ENCODE data around the gene TUSC7.

TUSC7 gene

GRCh38 chr3:116709479-116709878 lies at the start of gene TUSC7:
Gene TUSC7 (plus strand): TSS chr3:116709779.
- DNase-seq (ENCODE audit: low spot score) = no peak

DNA sequence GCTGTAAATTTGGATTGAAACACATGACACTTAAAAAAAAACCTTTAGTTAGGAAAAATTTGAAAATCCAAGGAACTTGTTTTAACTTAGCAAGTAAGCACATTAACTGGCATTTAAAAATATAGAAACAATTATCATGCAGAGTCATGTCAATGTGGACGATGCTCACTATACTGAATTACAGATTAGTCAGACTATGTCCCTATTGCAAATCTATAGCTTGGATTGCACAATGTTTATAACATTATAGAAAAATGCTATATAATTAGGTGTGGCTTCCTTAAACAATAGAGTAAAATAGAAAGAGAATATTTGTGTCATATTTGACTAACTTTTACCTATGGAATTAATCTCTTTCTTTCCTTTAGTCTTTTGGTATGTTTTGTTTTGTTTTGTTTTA lies 48.4 kb upstream of the TUSC7 start:
- DNase-seq (ENCODE audit: low spot score) = no peak

DNA sequence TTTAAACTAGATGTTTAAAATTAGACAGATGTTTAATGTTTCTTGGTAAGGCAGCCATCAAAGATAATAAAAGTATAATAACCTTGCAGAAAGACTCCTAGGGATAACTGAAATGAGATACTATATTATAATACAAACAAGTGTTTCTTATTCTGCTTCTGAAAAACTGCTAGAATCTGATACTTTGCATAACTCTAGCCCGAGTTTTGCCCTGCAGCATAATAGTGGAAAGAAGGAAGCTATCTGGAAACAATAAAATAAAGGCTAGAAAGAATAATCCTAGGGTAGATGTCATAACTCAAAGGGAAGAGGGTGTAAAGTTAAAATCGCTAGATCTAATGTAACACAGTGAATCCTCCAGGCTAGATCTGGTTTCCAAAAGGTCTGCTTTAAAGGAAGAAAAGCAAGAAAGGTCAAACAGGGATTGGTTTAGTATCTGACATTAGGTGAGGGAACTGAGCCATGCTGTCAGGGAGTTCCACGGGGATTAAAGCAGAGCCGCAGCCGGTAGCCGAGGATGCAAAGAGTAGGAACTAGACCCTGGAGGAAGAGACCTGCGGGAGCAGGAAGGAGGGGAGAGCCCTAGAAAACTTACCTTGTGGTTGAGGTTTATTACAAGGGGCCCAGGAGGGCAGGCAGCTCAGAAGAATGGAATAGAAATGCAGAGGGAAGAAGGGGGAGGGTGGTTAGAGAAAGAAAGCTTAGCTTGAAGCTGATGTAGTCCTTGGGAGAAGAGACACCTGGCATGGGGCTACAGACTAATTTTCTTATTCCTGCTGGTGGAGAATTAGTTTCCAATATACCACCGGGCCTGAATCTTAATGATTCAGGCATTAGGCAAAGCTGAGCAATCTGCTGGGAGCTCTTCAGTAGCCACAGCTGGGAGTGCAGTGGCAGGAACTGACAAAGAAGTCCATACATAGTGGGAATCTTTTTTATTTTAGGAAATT lies 46.1 kb upstream of the TUSC7 start:
- no peak for DNase-seq (ENCODE audit: low spot score)

DNA sequence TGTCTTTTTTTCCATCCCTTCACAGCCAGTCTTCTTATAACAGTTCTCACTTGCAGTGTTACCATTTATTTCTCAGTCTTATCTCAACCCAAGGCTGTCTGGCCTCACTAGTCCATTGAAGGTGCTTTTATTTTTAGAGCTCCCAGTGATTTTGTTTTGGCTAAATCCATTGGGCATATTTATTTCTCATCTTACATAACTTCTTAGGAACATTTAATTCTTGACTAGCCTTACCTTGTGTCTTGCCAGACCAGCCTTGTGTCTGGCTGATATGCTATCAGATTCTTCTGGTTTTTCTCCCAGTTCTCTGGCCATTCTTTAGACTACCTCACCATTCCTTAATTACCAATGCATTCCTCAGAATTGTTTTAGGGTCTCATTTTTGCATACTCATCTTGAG lies 42.3 kb upstream of the TUSC7 start:
- DNase-seq (ENCODE audit: low spot score) = no peak

GRCh38 chr3:116667791-116668190 lies 41.8 kb upstream of the TUSC7 start:
- DNase-seq (ENCODE audit: low spot score) = no peak

DNA sequence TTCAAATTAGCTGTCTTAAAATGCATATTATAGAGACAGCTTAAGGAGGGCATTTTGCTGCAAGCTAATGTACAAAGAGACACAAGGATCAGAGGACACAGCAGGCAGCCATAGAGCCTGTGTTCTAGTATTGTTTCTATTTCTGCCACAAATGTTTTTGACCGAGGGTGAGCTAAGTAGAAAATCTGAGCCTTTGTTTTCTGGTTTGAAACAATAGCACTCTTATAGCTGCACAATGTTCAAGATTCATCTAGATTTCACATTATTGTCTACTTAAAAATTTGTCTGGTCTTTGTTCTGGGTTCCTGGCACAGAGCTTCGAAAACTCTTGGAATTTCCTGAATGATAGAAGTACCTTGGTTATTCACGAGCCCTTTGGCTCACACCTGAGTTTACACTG lies 40.0 kb upstream of the TUSC7 start:
- no peak for DNase-seq (ENCODE audit: low spot score)

- DNase-seq (ENCODE audit: low spot score) = no peak
Observed at GRCh38 chr3:116671151-116671550, 38.4 kb upstream of the TUSC7 start.

DNA sequence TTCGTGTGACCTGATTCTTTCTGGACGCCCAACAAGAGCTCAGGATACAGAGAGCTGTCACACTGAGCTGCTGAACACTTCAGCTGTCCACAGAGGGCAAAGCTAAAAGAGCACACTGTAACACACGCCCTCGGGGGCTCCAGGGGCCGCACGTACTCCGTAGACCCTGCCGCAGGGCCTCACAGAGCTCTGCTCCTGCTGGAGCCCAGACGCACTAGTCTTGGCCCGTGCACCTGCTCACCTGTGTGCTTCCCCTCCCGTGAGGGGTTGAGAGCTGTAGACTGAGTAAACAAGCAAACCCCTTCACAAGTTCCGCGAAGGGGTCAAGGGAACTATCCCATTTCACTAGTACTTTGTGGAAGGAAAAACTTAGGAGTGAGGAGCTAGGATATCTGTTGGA lies 30.7 kb upstream of the TUSC7 start:
- DNase-seq (ENCODE audit: low spot score) = no peak

DNA sequence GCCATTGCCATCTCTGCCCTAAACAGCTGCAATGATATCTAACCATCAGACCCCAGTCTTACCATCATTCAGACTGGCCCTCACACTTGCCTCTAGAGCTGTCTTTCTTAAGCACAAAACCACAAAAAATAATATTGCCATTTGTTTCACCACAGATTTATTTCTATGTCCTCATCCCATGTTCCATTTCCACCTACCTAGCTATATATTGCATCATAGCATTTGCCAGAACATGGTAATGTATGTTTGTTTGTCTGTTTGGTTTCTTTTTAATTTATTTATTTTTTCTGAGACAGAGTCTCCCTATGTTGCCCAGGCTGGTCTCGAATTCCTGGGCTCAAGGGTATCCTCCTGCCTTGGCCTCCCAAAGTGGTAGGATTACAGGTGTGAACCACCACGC lies 18.5 kb upstream of the TUSC7 start:
- DNase-seq (ENCODE audit: low spot score) = no peak

GRCh38 chr3:116701070-116701469 lies 8.5 kb upstream of the TUSC7 start:
- no peak for DNase-seq (ENCODE audit: low spot score)

DNA sequence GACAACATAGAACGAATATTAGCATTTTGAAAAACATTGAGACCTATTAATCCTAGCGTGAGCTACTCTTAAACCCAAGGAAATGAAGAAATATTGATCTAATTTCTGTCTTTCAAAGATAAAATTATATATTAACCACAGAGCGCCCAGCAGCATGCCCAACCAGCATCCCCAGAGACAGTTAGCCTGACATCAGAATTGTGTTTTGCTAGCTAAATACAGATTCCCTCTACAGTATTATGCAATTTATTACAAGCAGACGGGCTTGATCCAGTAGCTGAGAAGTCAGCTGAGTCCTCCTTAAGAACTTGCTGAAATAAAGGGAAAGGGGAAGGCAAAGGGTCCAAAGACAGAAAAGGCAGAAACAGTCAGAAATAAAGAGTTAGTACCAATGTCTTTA lies 7.2 kb upstream of the TUSC7 start:
- no peak for DNase-seq (ENCODE audit: low spot score)

GRCh38 chr3:116707531-116707930 lies 2.0 kb upstream of the TUSC7 start:
- DNase-seq (ENCODE audit: low spot score) = no peak

GRCh38 chr3:116716490-116716889 lies 6.9 kb downstream of the TUSC7 start:
- no peak for DNase-seq (ENCODE audit: low spot score)

- DNase-seq (ENCODE audit: low spot score) = no peak
Observed at GRCh38 chr3:116717566-116717965, 8.0 kb downstream of the TUSC7 start.

DNA sequence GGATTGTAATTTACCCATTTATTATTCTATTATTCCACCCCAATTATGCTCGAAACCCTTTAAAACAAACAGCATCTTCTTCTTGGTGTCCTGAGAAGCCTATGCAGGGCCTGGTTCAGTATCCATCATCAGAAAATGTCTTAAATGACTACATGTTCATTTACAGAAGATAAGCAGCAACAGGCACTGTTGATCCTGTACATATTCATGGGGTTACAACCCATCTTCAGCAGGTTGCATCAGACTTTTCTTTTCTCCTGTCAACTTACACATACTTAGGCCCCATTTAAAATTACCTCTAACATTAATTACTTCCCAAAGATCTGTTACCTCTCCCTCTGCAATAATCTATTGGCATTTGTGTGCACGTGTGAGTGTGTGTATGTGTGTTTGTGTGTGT lies 18.9 kb downstream of the TUSC7 start:
- DNase-seq (ENCODE audit: low spot score) = no peak

DNA sequence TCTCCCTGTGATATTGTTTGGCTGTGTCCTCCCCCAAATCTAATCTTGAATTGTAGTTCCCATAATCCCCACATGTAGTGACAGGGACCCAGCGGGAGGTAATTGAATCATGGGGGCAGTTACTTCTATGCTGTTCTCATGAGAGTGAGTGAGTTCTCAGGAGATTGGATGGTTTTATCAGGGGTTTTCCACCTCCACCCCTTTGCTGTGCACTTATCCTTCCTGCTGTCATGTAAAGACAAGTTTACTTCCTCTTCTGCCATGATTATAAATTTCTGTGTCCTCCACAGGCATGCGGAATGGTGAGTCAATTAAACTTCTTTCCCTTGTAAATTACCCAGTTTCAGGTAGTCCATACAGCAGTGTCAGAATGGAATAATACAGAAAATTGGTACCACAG lies 24.7 kb downstream of the TUSC7 start:
- no peak for DNase-seq (ENCODE audit: low spot score)

GRCh38 chr3:116739678-116740077 lies 30.1 kb downstream of the TUSC7 start:
- DNase-seq (ENCODE audit: low spot score) = no peak

- DNase-seq (ENCODE audit: low spot score) = no peak
Observed at GRCh38 chr3:116740293-116740692, 30.7 kb downstream of the TUSC7 start.

DNA sequence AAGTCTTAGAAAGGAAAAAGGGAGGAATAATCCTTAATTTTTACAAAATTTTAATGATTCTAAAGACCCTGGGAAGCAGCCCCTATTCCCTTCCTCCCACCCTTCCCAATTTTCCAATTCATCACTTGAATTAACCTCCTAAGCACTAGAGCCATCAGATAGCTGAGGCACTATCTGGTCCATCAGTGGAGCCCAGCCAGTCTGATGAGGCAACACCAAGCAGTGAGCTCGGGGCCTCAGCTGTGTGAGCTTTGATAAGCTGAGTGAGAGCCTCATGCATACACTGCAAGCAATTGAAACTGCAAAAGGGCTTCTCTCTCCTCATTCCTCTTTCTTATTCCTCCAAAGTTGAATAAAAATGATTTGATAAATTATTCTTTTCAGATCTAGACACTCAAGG lies 31.9 kb downstream of the TUSC7 start:
- peak; percentile 47 for DNase-seq (ENCODE audit: low spot score)

- DNase-seq (ENCODE audit: low spot score) = no peak
Observed at GRCh38 chr3:116743062-116743461, 33.5 kb downstream of the TUSC7 start.

DNA sequence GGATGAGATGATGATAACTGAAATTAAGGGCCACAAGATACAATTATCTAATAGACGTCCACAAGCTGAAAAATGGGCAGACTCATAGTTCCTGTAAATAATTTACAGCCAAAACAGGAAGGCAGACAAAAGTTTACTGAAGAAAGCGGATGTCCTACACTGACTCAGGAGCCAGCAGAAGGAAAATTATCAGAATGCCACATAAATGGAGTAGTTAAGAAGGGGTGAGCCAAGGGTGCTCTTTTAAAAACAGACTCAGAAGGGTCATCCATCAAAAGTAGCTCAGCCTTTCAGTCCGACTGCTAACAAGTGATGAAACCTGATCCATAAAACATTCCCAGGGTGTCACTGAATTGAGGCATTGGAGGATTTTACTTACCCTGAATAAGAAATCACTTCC lies 39.8 kb downstream of the TUSC7 start:
- DNase-seq (ENCODE audit: low spot score) = no peak

DNA sequence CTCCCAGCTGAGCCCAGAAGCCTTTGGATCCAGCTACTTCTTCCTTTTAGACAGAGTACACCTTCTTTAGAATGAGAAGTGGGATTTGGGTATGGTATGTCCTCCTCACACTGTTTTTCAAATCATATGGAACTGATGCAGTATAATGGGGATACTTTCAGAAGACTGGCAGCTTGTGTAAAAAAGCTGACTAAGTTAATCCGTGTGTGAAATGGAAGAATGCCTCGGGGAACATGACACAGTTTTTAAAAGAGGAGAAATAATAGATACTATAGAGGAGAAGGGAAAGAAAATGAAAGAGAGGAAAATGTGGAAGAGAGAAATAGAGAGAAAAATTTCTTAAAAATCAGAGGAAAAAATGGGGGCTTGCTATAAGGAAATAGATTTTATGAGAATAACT lies 47.7 kb downstream of the TUSC7 start:
- no peak for DNase-seq (ENCODE audit: low spot score)

- no peak for DNase-seq (ENCODE audit: low spot score)
Observed at GRCh38 chr3:116759316-116759715, 49.7 kb downstream of the TUSC7 start.

Measured in ecto neural progenitor cell (in vitro differentiated cells).